ENCODE results near the gene FOXE3.

FOXE3 gene

GRCh38 chr1:47424336-47424982, 8.4 kb downstream of the FOXE3 start:
- no peaks in the 10 kb centered on the region for H3K4me1 ChIP-seq (ENCODE audit: insufficient read depth, insufficient read length)
- H3K9me3 ChIP-seq (ENCODE audit: insufficient read depth, low read length): no peaks in the 10 kb centered on the region
- TF ChIP-seq YY1 (IDR thresholded peaks at IDR 0.05; ENCODE audit: insufficient read depth, insufficient read length): no peak
- no peak for TF ChIP-seq ZNF274 (IDR thresholded peaks at IDR 0.05; ENCODE audit: low read depth, low read length)
- no peak for TF ChIP-seq SUZ12 (IDR thresholded peaks at IDR 0.05; ENCODE audit: extremely low read depth, insufficient read depth, insufficient read length)
- DNase-seq (ENCODE audit: low read depth, low spot score): peak; percentile 87
- no peak overlapping the region for H3K9ac ChIP-seq (ENCODE audit: insufficient read length, low read depth)
- H3K36me3 ChIP-seq (ENCODE audit: insufficient read depth, insufficient read length, low read length): no peaks in the 10 kb centered on the region
- no peak overlapping the region for H3K4me3 ChIP-seq (ENCODE audit: insufficient read length, low read depth)
- peaks cover 13% of the 10 kb centered on the region for H3K27me3 ChIP-seq (ENCODE audit: insufficient read depth, insufficient read length)

- Histone ChIP-seq H3K36me3 (ENCODE audit: insufficient read depth, insufficient read length, low read length) (no peaks in the 10 kb centered on the region), H3K27me3 (ENCODE audit: insufficient read depth, insufficient read length) (peaks cover 42% of the 10 kb centered on the region)
Observed at GRCh38 chr1:47431534-47431933, 15.4 kb downstream of the FOXE3 start.

GRCh38 chr1:47432071-47433036, 16.3 kb downstream of the FOXE3 start:
- Histone ChIP-seq H3K9me3 (ENCODE audit: insufficient read depth, low read length) (peaks cover 30% of the 10 kb centered on the region), H3K36me3 (ENCODE audit: insufficient read depth, insufficient read length, low read length) (no peaks in the 10 kb centered on the region), H3K4me1 (ENCODE audit: insufficient read depth, insufficient read length) (peaks cover 14% of the 10 kb centered on the region), H3K9ac (ENCODE audit: insufficient read length, low read depth) (no peak overlapping the region), H3K4me3 (ENCODE audit: insufficient read length, low read depth) (no peak overlapping the region), H3K27me3 (ENCODE audit: insufficient read depth, insufficient read length) (peaks cover 50% of the 10 kb centered on the region)
- TF ChIP-seq ZNF274 (IDR thresholded peaks at IDR 0.05; ENCODE audit: low read depth, low read length): no peak
- peak; percentile 84 for DNase-seq (ENCODE audit: low read depth, low spot score)

More at GRCh38 chr1:47431534-47431933, 15.4 kb downstream of the FOXE3 start:
- Histone ChIP-seq H3K9me3 (ENCODE audit: insufficient read depth, low read length) (peaks cover 27% of the 10 kb centered on the region), H3K9ac (ENCODE audit: insufficient read length, low read depth) (no peak overlapping the region), H3K4me3 (ENCODE audit: insufficient read length, low read depth) (no peak overlapping the region), H3K4me1 (ENCODE audit: insufficient read depth, insufficient read length) (peaks cover 14% of the 10 kb centered on the region)
- DNase-seq (ENCODE audit: low read depth, low spot score): no peak
- TF ChIP-seq SUZ12 (IDR thresholded peaks at IDR 0.05; ENCODE audit: extremely low read depth, insufficient read depth, insufficient read length) (no peak), ZNF274 (IDR thresholded peaks at IDR 0.05; ENCODE audit: low read depth, low read length) (no peak), YY1 (IDR thresholded peaks at IDR 0.05; ENCODE audit: insufficient read depth, insufficient read length) (no peak)

- peaks cover 30% of the 10 kb centered on the region for H3K9me3 ChIP-seq (ENCODE audit: insufficient read depth, low read length)
- H3K4me1 ChIP-seq (ENCODE audit: insufficient read depth, insufficient read length): peaks cover 14% of the 10 kb centered on the region
- no peaks in the 10 kb centered on the region for H3K36me3 ChIP-seq (ENCODE audit: insufficient read depth, insufficient read length, low read length)
- no peak overlapping the region for H3K4me3 ChIP-seq (ENCODE audit: insufficient read length, low read depth)
- H3K27me3 ChIP-seq (ENCODE audit: insufficient read depth, insufficient read length): peaks cover 51% of the 10 kb centered on the region
- no peak for TF ChIP-seq YY1 (IDR thresholded peaks at IDR 0.05; ENCODE audit: insufficient read depth, insufficient read length)
- no peak for TF ChIP-seq ZNF274 (IDR thresholded peaks at IDR 0.05; ENCODE audit: low read depth, low read length)
- no peak for TF ChIP-seq SUZ12 (IDR thresholded peaks at IDR 0.05; ENCODE audit: extremely low read depth, insufficient read depth, insufficient read length)
- no peak for DNase-seq (ENCODE audit: low read depth, low spot score)
- no peak overlapping the region for H3K9ac ChIP-seq (ENCODE audit: insufficient read length, low read depth)
Observed at GRCh38 chr1:47433037-47433421, 16.9 kb downstream of the FOXE3 start.

GRCh38 chr1:47433477-47434050, 17.5 kb downstream of the FOXE3 start:
- peaks cover 30% of the 10 kb centered on the region for H3K9me3 ChIP-seq (ENCODE audit: insufficient read depth, low read length)
- H3K4me3 ChIP-seq (ENCODE audit: insufficient read length, low read depth): peak overlapping the region; percentile 29
- TF ChIP-seq YY1 (IDR thresholded peaks at IDR 0.05; ENCODE audit: insufficient read depth, insufficient read length): no peak
- TF ChIP-seq ZNF274 (IDR thresholded peaks at IDR 0.05; ENCODE audit: low read depth, low read length): no peak
- peaks cover 54% of the 10 kb centered on the region for H3K27me3 ChIP-seq (ENCODE audit: insufficient read depth, insufficient read length)
- H3K9ac ChIP-seq (ENCODE audit: insufficient read length, low read depth): peak overlapping the region; percentile 67
- H3K36me3 ChIP-seq (ENCODE audit: insufficient read depth, insufficient read length, low read length): no peaks in the 10 kb centered on the region
- DNase-seq (ENCODE audit: low read depth, low spot score): no peak
- H3K4me1 ChIP-seq (ENCODE audit: insufficient read depth, insufficient read length): peaks cover 14% of the 10 kb centered on the region

GRCh38 chr1:47434051-47434842, 18.2 kb downstream of the FOXE3 start:
- Histone ChIP-seq H3K27me3 (ENCODE audit: insufficient read depth, insufficient read length) (peaks cover 61% of the 10 kb centered on the region), H3K4me3 (ENCODE audit: insufficient read length, low read depth) (peak overlapping the region; percentile 29), H3K9me3 (ENCODE audit: insufficient read depth, low read length) (peaks cover 30% of the 10 kb centered on the region), H3K9ac (ENCODE audit: insufficient read length, low read depth) (peak overlapping the region; percentile 67), H3K36me3 (ENCODE audit: insufficient read depth, insufficient read length, low read length) (no peaks in the 10 kb centered on the region), H3K4me1 (ENCODE audit: insufficient read depth, insufficient read length) (peaks cover 15% of the 10 kb centered on the region)
- no peak for DNase-seq (ENCODE audit: low read depth, low spot score)
- no peak for TF ChIP-seq SUZ12 (IDR thresholded peaks at IDR 0.05; ENCODE audit: extremely low read depth, insufficient read depth, insufficient read length)
- TF ChIP-seq YY1 (IDR thresholded peaks at IDR 0.05; ENCODE audit: insufficient read depth, insufficient read length): no peak
- TF ChIP-seq ZNF274 (IDR thresholded peaks at IDR 0.05; ENCODE audit: low read depth, low read length): no peak
